Activated naive CD8-positive, alpha-beta T cell treated with anti-CD3 and anti-CD28 coated beads, Interleukin-2, amount 50 U/mL, for 16 hours (primary cell): ENCODE results near the gene USP53.
"Not testable (repeated sequence)": the region's sequence is repeated elsewhere in the genome, so short reads cannot be mapped to it uniquely, and the experiment has no call there.

Source experiments
- DNase-seq: peaks from one replicate; pipeline ENCODE4 v3.0.0-alpha.2; 2020; ENCODE audit warnings: low read depth, low spot score

The USP53 gene

DNA sequence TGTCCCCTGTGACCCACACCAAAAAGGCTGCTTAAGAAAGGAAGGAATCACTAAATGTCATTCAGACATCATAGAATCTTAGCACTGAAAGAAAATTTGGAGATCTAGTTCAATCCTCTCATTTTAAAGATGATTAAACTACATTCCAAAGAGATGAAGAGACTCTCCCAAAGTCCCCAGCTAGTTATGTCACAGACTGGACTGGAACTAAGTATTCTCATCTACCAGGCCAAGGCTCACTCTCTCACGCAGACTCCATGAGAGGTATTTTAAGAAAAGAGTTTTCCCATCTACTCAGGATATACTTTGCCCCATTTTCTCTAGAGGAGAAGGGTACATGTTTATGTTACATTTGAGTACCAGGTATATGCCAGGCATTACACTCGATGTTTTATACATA, 102.5 kb downstream of the USP53 start:
- no peak for DNase-seq

DNA sequence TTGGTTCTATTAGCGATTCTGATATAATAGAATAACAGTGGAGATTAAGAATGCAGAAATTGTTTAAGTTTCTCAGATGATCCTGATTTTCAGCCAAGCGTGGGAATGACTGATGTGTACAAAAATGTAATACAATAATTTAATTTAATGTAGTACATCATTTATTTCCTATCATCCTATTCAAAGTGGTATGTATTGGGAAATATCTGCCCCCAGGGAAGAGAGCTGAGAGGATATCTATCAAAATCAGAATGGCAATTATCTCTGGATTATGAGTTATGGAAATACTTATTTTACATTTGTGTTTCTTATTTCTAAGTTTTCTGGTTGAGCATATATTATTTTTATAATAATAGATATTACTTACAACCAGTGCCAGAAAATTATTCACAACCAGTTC, 105.5 kb downstream of the USP53 start:
- DNase-seq, result no peak

DNA sequence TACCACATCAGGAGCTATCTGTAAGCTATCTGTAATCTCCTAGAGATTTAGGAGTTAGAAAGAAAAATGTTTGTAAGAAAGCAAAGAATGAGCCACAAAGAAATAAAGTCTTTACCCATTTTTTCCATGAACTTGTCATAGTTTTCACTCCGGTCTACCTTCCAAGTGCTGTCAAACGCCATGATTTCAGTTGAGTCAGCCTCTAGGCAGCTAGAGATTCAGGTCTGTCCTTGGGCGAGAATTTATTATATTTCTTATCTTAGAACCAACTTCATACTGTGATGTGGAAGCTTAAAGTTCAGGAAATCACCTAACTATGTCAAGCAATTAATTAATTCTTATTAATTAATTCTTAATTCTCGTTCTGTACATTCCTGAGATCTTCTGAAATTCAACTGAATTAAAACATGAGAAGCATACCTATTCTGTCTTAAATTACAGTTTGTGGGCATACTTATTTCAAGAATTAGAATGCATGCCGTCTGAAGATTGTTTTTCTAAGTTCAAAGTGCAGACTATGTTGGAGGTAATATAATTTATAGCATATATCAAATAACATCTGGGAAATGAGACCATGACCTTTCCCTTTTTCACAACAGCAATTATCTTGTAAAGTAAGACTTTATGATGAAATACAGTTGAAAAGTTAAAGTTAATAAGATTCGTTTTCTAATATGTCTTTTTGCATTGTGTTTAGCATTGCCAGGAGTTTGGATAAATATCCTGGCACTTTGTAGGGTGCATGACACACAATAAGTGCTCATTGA, 109.6 kb downstream of the USP53 start, which contains the start of gene FABP2:
TSS of gene FABP2 (minus strand) at position 218 of the 767 bp plus-strand sequence. CDS start at position 182, 36 bp downstream.
- no peak for DNase-seq

DNA sequence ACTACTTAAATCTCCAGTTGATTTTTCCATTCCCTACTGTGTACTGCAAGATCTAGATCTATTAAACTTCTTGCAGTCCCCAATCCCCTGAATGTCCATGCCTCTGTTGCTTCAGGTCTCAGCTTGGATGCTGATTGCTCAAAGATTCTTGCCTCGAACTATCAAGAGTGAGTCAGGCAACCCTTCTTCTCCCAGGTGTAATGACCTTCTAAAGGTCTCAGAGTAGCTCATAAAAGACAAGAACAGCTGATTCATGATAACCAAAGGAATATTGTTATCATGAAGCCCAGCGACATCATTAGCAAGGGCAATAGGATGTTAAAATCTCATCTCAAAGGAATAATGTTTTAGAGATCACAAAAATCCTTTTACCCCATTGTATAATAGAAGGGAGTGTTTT, 116.2 kb downstream of the USP53 start:
- DNase-seq, result no peak

- no peak for DNase-seq
Observed at GRCh38 chr4:119329835-119330620, 117.5 kb downstream of the USP53 start.

DNA sequence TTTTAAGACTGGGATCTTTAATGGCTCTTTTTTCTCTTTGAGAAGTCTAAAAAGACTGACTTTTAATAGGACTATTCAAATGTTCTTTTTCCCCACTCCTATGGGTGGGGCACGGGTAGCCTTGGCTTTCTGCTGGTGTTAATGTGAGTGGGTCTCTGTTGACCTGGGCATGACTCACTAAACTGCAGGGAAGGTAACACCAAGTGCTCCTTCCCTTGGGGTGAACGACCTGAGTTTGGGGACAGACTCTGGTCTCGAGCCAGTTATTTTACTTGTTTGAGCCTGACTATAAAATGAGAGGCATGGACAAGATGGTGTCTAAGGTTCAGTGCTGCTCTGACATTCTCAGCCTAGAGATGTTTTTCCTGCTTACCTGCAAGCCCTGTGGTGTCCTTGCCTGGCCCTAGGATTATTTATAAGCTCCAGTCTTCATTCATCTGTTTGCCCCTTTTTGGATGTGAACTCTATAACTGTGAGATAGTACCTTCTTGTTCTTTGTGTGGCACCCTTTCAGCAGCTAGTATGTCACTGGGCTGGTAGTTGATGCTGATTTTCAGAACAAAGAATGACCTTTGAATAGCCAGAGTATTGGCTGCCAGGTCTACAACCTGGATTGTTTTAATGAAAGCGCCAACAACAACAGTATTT, 123.9 kb downstream of the USP53 start:
- DNase-seq, result not testable (repeated sequence)

DNA sequence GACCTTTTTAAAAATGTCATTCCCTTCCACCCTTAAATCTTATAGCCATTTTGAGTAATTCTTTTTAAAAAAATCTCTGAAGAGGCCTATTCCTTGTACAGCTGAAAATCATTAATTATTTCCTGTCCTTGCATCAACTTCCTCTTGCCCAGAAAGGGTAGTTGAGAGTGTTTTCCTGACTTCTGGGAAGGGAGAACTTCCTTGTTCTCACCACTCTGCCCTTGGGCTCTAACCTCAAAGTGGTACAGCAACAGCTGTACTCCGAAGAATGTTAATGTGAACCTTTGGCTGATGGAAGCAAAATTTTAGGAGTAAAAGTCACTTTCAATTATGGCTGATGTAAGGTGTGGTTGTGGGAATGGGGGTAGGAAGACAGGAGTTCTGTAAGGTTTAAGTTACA, 124.5 kb downstream of the USP53 start:
- DNase-seq, result no peak

DNA sequence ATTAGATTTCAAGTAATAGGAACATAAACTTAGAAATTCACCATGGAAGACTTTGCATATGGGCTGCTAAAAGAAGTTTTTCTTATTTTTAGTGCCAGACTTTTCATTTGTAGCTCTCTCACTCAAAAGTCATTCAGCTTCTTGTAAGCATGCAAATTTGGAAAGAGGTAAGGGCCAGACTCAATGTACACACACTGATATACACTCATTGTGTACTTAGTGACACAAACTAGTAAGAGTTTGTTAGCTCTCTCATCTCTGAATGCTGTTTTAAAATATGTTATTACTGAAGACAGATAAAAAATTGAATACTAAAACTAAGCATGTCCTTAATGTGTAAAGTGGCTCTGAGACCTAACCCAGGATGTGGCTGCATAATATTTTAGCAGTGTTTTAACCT, 127.4 kb downstream of the USP53 start:
- DNase-seq, result not testable (repeated sequence)

DNA sequence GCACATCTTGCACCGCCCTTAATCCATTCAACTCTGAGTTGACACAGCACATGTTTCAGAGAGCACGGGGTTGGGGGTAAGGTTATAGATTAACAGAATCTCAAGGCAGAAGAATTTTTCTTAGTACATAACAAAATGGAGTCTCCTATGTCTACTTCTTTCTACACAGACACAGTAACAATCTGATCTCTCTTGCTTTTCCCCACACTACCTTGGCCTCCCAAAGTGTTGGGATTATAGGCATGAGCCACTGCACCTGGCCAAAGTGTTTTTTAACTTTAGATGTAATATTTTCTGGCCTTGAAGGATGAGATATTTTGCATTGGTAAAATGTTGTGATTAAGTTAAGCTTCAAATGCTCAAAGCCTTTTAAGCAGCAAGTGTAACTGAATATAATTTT, 130.8 kb downstream of the USP53 start:
- not testable (repeated sequence) for DNase-seq
